ENCODE data around the gene SRP9.

SRP9 gene

GRCh38 chr1:225762444-225762843 is 15.2 kb upstream of the SRP9 start:
- H3K4me3 ChIP-seq (ENCODE audit: low read depth, low read length), result no peak overlapping the region
- DNase-seq (ENCODE audit: low read depth), result no peak
- TF ChIP-seq CTCF (IDR thresholded peaks at IDR 0.05; ENCODE audit: insufficient read depth, low read depth, low read length, missing control alignments), result no peak

- peak; percentile 9 for DNase-seq (ENCODE audit: low read depth)
- TF ChIP-seq CTCF (IDR thresholded peaks at IDR 0.05; ENCODE audit: insufficient read depth, low read depth, low read length, missing control alignments), result no peak
- H3K4me3 ChIP-seq (ENCODE audit: low read depth, low read length), result no peak overlapping the region
Observed at GRCh38 chr1:225763716-225764548, 13.7 kb upstream of the SRP9 start.

- no peak for TF ChIP-seq CTCF (IDR thresholded peaks at IDR 0.05; ENCODE audit: insufficient read depth, low read depth, low read length, missing control alignments)
- no peak for DNase-seq (ENCODE audit: low read depth)
- H3K4me3 ChIP-seq (ENCODE audit: low read depth, low read length), result no peak overlapping the region
Observed at GRCh38 chr1:225765982-225766674, 11.5 kb upstream of the SRP9 start.

GRCh38 chr1:225766967-225767633 is 10.5 kb upstream of the SRP9 start:
- no peak for TF ChIP-seq CTCF (IDR thresholded peaks at IDR 0.05; ENCODE audit: insufficient read depth, low read depth, low read length, missing control alignments)
- DNase-seq (ENCODE audit: low read depth), result no peak
- no peak overlapping the region for H3K4me3 ChIP-seq (ENCODE audit: low read depth, low read length)

- TF ChIP-seq CTCF (IDR thresholded peaks at IDR 0.05; ENCODE audit: insufficient read depth, low read depth, low read length, missing control alignments), result no peak
- DNase-seq (ENCODE audit: low read depth), result no peak
- H3K4me3 ChIP-seq (ENCODE audit: low read depth, low read length), result no peak overlapping the region
Observed at GRCh38 chr1:225767634-225768540, 9.7 kb upstream of the SRP9 start.

All from GM12865 (cell line).